Uterus (tissue), 2 donors: ENCODE data around the gene STPG4.

Source experiments
- CTCF ChIP-seq, 4 experiments: fragments of 200-600 bp in 2 of 4; fragments of 450-650 bp in 2 of 4; sonication (generic) in 2 of 4; IDR thresholded peaks; one replicate each; pipeline ENCODE4 v1.5.1; 2016 to 2019; ENCODE audit warnings: antibody characterized with exemption in 4 of 4, mild to moderate bottlenecking in 2 of 4, moderate library complexity in 1 of 4
- POLR2A ChIP-seq, 2 donors: fragments of 450-650 bp; IDR thresholded peaks; one replicate each; pipeline ENCODE4 v1.6.1; 2016; ENCODE audit warnings: antibody characterized with exemption in 2 of 2, mild to moderate bottlenecking in 1 of 2, moderate library complexity in 1 of 2

GRCh38 chr2:47155091-47155876 is at the start of gene STPG4:
- no peak for TF ChIP-seq POLR2A (IDR thresholded peaks at IDR 0.05)
- TF ChIP-seq CTCF (IDR thresholded peaks at IDR 0.05) = no peak
